ENCODE data around the gene PPIL1. TPM values are rescaled to one million over a fixed set of nuclear protein-coding genes. Genes with fewer than 3 reads are reported as not detected.
A peak's percentile ranks its signal among the peaks of the same experiment; 100 is the strongest.

The PPIL1 gene
- total RNA-seq, 1 donor from 2014 or later = 82.8 TPM

DNA sequence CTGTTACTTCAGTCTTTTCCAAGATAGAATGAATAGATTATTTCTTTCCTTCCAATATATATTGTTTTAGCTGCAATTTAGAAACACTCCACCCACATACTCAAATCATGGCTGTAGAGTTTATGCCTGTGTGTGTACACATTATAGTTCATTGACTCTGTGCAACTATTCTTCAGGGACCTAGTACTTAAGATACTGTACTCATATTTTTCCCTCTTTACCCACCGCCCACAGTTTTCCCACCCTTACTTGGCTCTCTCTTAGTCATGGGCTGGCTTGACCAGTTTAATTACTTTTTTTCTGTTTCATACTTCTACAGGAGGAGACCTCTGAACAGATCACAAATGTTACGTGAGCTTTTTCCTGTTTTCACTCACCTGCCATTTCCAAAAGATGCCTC is 41.5 kb upstream of the PPIL1 start:
- no peaks in the 10 kb centered on the region for H3K9me3 Mint-ChIP-seq
- H3K27ac Mint-ChIP-seq (ENCODE audit: unreplicated experiment) = no peak overlapping the region
- no peaks in the 10 kb centered on the region for H3K4me1 Mint-ChIP-seq
- H3K27me3 Mint-ChIP-seq (ENCODE audit: low read depth) = no peaks in the 10 kb centered on the region
- peaks cover 2% of the 10 kb centered on the region for H3K36me3 Mint-ChIP-seq (ENCODE audit: low read depth)
- no peak overlapping the region for H3K4me3 Mint-ChIP-seq
- no peak for DNase-seq (ENCODE audit: low read depth, low spot score)
- TF ChIP-seq, protein P1, sequence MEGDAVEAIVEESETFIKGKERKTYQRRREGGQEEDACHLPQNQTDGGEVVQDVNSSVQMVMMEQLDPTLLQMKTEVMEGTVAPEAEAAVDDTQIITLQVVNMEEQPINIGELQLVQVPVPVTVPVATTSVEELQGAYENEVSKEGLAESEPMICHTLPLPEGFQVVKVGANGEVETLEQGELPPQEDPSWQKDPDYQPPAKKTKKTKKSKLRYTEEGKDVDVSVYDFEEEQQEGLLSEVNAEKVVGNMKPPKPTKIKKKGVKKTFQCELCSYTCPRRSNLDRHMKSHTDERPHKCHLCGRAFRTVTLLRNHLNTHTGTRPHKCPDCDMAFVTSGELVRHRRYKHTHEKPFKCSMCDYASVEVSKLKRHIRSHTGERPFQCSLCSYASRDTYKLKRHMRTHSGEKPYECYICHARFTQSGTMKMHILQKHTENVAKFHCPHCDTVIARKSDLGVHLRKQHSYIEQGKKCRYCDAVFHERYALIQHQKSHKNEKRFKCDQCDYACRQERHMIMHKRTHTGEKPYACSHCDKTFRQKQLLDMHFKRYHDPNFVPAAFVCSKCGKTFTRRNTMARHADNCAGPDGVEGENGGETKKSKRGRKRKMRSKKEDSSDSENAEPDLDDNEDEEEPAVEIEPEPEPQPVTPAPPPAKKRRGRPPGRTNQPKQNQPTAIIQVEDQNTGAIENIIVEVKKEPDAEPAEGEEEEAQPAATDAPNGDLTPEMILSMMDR (conservative IDR thresholded peaks at IDR 0.05) = no peak

DNA sequence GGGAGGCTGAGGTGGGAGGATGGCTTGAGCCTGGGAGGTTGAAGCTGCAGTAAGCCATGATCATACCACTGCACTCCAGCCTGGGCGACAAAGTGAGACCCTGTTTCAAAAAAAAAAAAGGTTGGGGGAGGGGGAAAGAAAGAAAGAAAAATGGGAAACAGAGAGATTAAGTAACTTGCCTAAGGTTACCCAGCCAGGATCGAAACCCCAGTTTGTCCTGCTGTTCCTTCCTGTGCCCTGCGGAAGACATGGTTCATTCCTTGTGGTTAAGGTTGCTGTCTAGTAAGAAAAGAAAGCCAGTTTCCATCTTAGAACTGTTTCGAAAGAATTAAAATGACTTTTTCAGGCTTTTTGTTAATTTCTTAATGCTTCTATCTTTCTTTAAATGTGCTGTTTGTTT is 41.0 kb upstream of the PPIL1 start:
- Mint-ChIP-seq H3K27ac (ENCODE audit: unreplicated experiment) (no peak overlapping the region), H3K4me1 (no peaks in the 10 kb centered on the region), H3K4me3 (no peak overlapping the region), H3K27me3 (ENCODE audit: low read depth) (no peaks in the 10 kb centered on the region), H3K9me3 (no peaks in the 10 kb centered on the region), H3K36me3 (ENCODE audit: low read depth) (peaks cover 2% of the 10 kb centered on the region)
- TF ChIP-seq, protein P1 (conservative IDR thresholded peaks at IDR 0.05) = no peak
- no peak for DNase-seq (ENCODE audit: low read depth, low spot score)

DNA sequence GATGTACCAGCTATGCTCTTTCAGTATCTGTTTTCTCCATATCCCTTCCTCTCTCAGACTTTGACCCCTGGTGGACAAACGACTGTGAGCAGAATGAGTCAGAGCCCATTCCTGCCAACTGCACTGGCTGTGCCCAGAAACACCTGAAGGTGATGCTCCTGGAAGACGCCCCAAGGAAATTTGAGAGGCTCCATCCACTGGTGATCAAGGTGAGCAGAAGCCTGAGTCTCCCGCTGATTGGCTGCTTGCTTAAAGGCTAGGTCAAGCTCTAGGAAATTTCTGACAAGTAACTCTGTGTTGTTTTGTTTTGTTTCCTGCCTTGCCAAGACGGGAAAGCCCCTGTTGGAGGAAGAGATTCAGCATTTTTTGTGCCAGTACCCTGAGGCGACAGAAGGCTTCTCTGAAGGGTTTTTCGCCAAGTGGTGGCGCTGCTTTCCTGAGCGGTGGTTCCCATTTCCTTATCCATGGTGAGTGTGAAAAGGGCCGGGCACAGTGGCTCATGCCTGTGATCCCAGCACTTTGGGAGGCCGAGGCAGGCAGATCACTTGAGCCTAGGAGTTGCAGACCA is 39.7 kb upstream of the PPIL1 start:
- Mint-ChIP-seq H3K4me1 (no peaks in the 10 kb centered on the region), H3K27ac (ENCODE audit: unreplicated experiment) (no peak overlapping the region)
- DNase-seq (ENCODE audit: low read depth, low spot score) = no peak

DNA sequence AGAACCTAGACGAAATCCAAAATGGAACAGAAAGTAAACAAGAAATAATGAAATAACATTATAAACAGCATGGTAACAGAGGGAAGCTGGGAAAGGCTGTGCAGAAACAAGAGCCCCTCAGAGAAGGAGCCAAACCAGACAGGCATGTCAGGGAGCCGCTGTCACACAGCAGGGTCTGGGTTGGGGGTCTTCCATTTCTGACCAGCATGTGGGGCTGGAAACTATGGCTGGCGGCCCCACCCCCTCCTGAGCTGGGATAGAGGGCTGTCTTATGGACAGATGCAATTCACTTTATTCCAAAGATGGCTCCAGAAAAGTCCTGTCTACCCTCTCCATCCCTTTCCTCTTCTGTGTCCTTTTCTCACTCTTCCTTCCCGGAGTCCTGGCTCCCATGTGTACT is 38.5 kb upstream of the PPIL1 start:
- TF ChIP-seq, protein P1 (conservative IDR thresholded peaks at IDR 0.05) = no peak
- Mint-ChIP-seq H3K9me3 (no peaks in the 10 kb centered on the region), H3K4me1 (peaks cover 1% of the 10 kb centered on the region), H3K27me3 (ENCODE audit: low read depth) (no peaks in the 10 kb centered on the region), H3K36me3 (ENCODE audit: low read depth) (no peaks in the 10 kb centered on the region), H3K27ac (ENCODE audit: unreplicated experiment) (peak overlapping the region; percentile 62), H3K4me3 (no peak overlapping the region)
- DNase-seq (ENCODE audit: low read depth, low spot score) = no peak

More for the DNA sequence above, 39.7 kb upstream of the PPIL1 start:
- Mint-ChIP-seq H3K36me3 (ENCODE audit: low read depth) (no peaks in the 10 kb centered on the region), H3K27me3 (ENCODE audit: low read depth) (no peaks in the 10 kb centered on the region), H3K4me3 (no peak overlapping the region), H3K9me3 (no peaks in the 10 kb centered on the region)
- TF ChIP-seq, protein P1 (conservative IDR thresholded peaks at IDR 0.05) = peak; percentile 40

DNA sequence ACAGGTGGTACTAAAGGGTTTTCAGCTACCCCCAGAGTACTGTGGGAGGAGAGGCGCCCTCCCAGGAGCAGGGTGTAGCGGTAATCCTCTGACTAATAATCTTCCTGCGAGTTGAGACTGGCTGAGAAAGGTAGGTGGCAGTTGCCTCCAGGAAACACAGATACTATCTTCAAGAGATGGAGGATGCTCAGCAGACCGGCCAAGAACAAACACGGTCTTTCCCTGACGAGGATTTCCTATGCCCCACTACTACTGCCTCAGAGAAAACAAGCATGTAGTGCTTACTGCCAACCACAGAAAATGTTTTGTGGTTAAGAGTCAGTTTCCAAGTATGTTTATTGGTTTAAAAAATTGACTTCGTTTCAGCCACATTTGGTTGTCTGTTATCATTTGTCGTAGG is 38.0 kb upstream of the PPIL1 start:
- no peaks in the 10 kb centered on the region for H3K27me3 Mint-ChIP-seq (ENCODE audit: low read depth)
- H3K27ac Mint-ChIP-seq (ENCODE audit: unreplicated experiment) = no peak overlapping the region
- peaks cover 6% of the 10 kb centered on the region for H3K4me1 Mint-ChIP-seq
- no peaks in the 10 kb centered on the region for H3K9me3 Mint-ChIP-seq
- DNase-seq (ENCODE audit: low read depth, low spot score) = no peak
- no peak overlapping the region for H3K4me3 Mint-ChIP-seq
- H3K36me3 Mint-ChIP-seq (ENCODE audit: low read depth) = no peaks in the 10 kb centered on the region
- TF ChIP-seq, protein P1 (conservative IDR thresholded peaks at IDR 0.05) = no peak
